GM19023 (cell line): ENCODE data around the gene PPOX.
A peak's percentile ranks its signal among the peaks of the same experiment; 100 is the strongest.

Experiments
- ATAC-seq: cut with Tn5 transposase; IDR thresholded peaks from one replicate; pipeline ENCODE4 v1.9.1; 2021; ENCODE audit warnings: mild to moderate bottlenecking, moderate library complexity; ENCODE audit not compliant: unreplicated experiment

Gene PPOX

DNA sequence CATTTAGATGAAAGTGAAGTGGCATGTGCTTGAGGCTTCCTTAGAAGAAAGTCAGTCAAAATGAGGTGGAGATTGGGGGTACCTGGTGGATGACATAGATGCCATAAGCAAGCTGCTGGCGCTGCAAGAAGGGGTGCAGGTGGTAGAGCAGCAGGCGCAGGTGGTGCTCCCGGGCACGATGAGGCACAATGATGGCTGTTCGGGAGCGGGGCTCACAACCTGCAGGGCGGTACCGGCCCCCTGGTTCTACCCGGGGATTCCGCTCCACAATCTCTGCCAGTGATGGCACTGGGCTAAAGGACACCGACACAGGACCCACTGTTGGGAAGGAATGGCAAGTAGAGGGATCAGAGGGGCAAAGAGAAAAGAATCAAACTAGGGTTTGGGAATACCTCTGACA lies 8.7 kb downstream of the PPOX start:
- ATAC-seq, result no peak

- no peak for ATAC-seq
These were observed 9.7 kb downstream of the PPOX start for GRCh38 chr1:161175771-161176453.

DNA sequence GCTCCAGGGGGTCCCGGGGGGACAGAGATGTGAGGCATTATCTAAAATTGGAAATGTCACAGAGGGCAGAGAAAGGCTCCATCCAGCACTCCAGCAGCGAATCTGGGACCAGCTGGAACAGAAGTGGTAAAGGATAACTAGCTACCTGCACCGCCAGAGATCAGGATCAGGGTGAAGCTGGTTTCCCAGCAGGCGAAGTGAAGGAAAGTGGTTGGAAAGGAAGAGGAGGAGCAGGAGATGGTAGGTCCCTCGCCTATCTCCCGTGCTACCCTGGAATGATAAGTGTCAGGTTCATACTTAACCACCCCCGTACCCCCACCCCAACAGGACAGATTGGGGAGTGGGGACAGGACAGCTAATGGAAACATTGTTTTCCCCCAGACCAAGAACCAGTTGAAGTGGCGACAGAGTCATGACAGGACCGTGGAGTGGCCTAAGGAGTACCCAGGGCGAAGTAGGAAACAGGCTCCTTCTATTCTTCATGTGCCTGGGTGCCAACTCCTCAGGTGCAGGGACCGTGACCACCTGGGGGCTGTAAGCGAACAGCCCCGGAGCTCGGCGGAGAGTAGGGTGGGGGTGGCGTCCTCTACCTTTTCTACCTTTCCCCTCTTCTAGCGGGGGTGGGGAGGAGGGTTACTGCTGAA lies 10.4 kb downstream of the PPOX start:
- no peak for ATAC-seq

DNA sequence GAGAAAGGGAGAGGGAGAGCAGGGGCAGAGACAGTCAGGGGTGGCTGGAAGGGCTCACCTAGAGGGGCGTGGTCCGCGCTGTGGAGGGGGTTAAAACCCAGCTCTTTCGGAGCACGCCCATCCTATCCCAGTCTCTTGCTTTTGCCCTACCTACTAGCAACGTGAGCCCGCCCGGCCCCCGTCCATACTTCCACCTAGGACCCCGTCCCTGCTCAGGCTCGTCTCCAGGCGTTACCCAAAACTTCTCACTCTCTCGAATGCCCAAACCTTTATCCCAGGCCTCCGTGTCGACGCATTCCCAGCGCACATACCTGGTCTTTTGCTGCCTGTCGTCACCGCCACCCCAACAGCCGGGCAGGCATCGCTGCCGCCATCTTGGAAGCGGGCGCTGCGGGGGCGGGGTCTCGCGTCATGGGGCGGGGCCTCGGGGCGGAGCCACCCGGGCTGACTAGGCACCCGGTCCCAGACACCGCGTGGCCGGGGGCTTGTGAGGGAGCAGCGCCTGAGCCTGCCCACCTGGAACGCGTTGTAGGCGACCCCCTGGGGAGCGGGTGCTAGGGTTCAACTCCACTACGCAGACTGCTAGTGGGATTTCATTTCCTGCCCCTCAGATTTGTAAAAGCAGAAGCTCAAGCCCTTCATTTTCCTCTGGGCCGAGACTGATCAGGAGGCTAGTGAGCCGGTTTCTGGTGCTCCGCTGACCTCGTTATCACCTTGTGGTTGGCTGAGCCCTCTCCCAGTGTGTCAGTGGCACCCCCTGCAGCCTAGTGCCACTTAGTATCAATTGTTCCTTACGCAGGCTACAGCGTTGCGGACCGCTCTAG lies 11.1 kb downstream of the PPOX start, which contains the start of gene B4GALT3:
TSS of gene B4GALT3 (minus strand) at position 396 of the 824 bp plus-strand sequence. CDS start 1,447 bp downstream, outside the sequence.
- peak; percentile 83 for ATAC-seq

- ATAC-seq, result no peak
These were observed 11.7 kb downstream of the PPOX start for GRCh38 chr1:161177936-161178244.

- ATAC-seq, result no peak
These were observed 13.5 kb downstream of the PPOX start for GRCh38 chr1:161179698-161180097.

GRCh38 chr1:161180639-161181038 lies 14.4 kb downstream of the PPOX start:
- ATAC-seq, result no peak

GRCh38 chr1:161182214-161182613 lies 16.0 kb downstream of the PPOX start:
- peak; percentile 34 for ATAC-seq

GRCh38 chr1:161185282-161185682 lies 19.1 kb downstream of the PPOX start:
- peak; percentile 66 for ATAC-seq

GRCh38 chr1:161185732-161186311 lies 19.6 kb downstream of the PPOX start:
- ATAC-seq, result peak; percentile 16

- no peak for ATAC-seq
These were observed 21.1 kb downstream of the PPOX start for GRCh38 chr1:161187311-161187710.

- no peak for ATAC-seq
These were observed 22.2 kb downstream of the PPOX start for GRCh38 chr1:161188381-161188780.

DNA sequence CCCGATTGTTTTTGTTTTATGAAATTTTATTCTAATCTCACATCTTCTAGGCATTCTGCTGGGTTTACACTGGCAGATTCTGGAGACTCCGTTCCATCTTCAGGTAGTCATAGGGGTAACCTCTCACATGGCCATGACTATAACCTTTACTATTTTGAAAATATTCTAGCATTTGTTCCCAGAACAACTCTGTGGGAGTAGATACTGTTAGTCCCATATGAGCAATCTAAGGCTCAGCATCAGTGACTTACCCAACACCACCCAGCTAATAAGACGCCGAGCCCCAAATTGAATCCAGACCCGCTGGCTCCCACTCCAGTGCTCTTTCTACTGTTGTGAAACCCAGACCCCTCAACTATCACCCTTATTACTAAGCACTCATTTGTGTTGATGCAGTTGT lies 22.8 kb downstream of the PPOX start:
- ATAC-seq, result no peak

- no peak for ATAC-seq
These were observed 24.8 kb downstream of the PPOX start for GRCh38 chr1:161190962-161191521.

DNA sequence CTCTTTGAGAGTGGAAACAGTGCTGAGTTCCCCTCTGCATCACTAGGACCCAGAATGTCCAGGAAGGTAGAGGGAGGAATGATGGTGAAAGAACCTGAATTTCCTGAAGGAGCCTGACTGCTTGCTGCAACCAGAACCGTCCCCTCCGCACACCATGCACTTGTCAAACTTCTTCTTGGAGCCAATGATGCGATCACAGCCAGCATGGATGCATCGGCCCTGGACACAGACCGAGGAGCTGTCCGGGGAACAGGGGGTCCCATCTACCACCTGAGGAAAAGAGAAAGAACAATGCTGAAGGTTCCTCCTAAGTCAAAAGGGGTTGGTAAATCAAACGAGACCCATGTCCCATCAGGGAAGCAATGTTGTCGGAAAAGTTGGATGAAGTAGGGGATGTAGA lies 25.7 kb downstream of the PPOX start:
- no peak for ATAC-seq

- ATAC-seq, result peak; percentile 63
These were observed 26.5 kb downstream of the PPOX start for GRCh38 chr1:161192476-161193465.

GRCh38 chr1:161193561-161194235 lies 27.5 kb downstream of the PPOX start:
- no peak for ATAC-seq

GRCh38 chr1:161195171-161195570 lies 28.9 kb downstream of the PPOX start:
- ATAC-seq, result no peak

- ATAC-seq, result no peak
These were observed 29.9 kb downstream of the PPOX start for GRCh38 chr1:161196111-161196510.
